C4-2B (cell line): Measurements from ENCODE around the gene ENAH.

Experiments used
- ZFX ChIP-seq: fragments of 450-650 bp; IDR thresholded peaks from 2 replicates; pipeline ENCODE4 v1.6.1; 2017
- TF ChIP-seq, protein P1 (sequence below): fragments of 450-650 bp; conservative IDR thresholded peaks from 2 replicates; pipeline ENCODE4 v1.5.1; 2017; ENCODE audit warnings: mild to moderate bottlenecking

DNA sequence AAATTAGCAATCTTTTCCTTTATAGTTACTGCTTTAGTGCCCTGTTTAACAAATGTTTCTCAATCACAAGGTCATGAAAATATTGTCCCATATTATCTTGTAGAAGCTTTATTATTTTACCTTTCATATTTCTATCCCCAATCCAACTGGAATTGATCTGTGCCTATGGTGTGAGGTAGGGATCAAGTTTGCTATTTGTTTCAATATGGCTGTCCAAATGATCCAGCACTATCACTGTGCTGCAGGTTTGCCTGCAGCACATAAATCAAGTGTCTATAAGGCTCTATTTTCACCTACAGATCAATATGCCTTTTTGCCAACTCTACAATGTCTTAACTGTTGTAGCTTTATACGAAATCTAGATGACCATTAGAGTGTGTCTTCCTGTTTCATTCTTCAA lies 96.2 kb downstream of the ENAH start:
- TF ChIP-seq, protein P1, sequence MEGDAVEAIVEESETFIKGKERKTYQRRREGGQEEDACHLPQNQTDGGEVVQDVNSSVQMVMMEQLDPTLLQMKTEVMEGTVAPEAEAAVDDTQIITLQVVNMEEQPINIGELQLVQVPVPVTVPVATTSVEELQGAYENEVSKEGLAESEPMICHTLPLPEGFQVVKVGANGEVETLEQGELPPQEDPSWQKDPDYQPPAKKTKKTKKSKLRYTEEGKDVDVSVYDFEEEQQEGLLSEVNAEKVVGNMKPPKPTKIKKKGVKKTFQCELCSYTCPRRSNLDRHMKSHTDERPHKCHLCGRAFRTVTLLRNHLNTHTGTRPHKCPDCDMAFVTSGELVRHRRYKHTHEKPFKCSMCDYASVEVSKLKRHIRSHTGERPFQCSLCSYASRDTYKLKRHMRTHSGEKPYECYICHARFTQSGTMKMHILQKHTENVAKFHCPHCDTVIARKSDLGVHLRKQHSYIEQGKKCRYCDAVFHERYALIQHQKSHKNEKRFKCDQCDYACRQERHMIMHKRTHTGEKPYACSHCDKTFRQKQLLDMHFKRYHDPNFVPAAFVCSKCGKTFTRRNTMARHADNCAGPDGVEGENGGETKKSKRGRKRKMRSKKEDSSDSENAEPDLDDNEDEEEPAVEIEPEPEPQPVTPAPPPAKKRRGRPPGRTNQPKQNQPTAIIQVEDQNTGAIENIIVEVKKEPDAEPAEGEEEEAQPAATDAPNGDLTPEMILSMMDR: no peak
- TF ChIP-seq ZFX: no peak
